ENCODE results near the gene FAM13A. TPM values are rescaled to one million over a fixed set of nuclear protein-coding genes. Genes with fewer than 3 reads are reported as not detected.

The FAM13A gene
- total and polyA plus RNA-seq, 12 donors = 10.1 to 61.6 (median 29.1) TPM

GRCh38 chr4:88993246-88993645 is 63.7 kb downstream of the FAM13A start:
- H3K27me3 ChIP-seq = no peaks in the 10 kb centered on the region
- no peak overlapping the region for H3K27ac ChIP-seq
- no peak for DNase-seq
- H3K9me3 ChIP-seq (replicated peaks in 1 of 3) = no peaks in the 10 kb centered on the region
- TF ChIP-seq POLR2A (IDR thresholded peaks at IDR 0.05) (no peak), CTCF (IDR thresholded peaks at IDR 0.05) (no peak)
- WGBS, 4 donors = 90 to 96% (median 92%) methylated on average over 2 of the region's 2 CpGs
- H3K4me1 ChIP-seq (replicated peaks in 1 of 2) = peaks cover 0 to 10% of the 10 kb centered on the region in 2 donors
- no peaks in the 10 kb centered on the region for H3K36me3 ChIP-seq (replicated peaks in 1 of 2)
- H3K4me3 ChIP-seq = no peak overlapping the region
- intact Hi-C loops (cut with DNase I) = no loop called here

DNA sequence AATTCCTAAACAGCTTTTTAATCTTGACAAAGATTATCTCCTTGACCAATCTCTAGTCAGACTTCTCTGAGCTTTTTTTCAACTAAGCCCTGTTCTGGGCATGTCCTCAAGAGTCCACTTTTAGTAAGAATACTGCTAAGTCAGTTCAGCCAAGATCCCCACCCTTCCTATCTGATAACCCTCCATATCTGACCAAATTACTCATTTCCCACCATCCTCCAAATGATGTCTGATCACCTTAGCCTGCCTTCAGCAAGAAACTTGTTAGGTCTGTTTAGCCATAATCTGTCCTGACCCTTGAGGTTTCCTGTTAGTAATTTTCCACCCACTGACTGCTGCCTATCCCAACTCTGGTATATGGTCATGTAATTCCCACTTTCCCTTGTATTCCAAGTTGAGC is 65.2 kb downstream of the FAM13A start:
- Histone ChIP-seq H3K27me3 (no peaks in the 10 kb centered on the region), H3K27ac (no peak overlapping the region), H3K9me3 (replicated peaks in 1 of 3) (no peaks in the 10 kb centered on the region), H3K4me1 (replicated peaks in 1 of 2) (peaks cover 0 to 10% of the 10 kb centered on the region in 2 donors), H3K4me3 (no peak overlapping the region), H3K36me3 (replicated peaks in 1 of 2) (no peaks in the 10 kb centered on the region)
- intact Hi-C loops (cut with DNase I) = no loop called here
- no peak for DNase-seq
- TF ChIP-seq POLR2A (IDR thresholded peaks at IDR 0.05) (no peak), CTCF (IDR thresholded peaks at IDR 0.05) (no peak)

DNA sequence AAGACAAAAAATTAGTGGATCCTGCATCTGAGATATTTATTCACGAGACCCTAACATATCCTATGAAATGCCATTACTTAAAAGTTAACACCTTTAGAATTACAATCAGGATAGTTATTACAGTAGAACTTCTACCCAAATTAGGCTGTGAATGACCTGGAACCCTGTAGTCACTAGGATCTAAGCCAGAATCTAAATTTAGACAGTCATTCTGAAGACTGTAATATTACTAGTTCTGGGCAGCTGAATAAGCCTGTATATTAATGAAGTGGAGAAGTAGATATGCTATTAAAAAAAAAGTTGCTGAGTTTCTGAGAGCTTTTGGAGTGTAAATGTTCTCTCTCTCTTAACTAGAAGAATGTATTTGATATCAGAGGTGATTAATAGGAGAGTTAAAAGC is 67.0 kb downstream of the FAM13A start:
- 86 to 95% (median 90%) methylated on average over 1 of the region's 1 CpG for WGBS, 4 donors

GRCh38 chr4:88985088-88985773 is 71.8 kb downstream of the FAM13A start:
- 52 to 77% (median 62%) methylated on average over 5 of the region's 5 CpGs for WGBS, 4 donors
- H3K4me3 ChIP-seq = no peak overlapping the region
- H3K9me3 ChIP-seq (replicated peaks in 1 of 3) = peaks cover 0 to 6% (median 0%) of the 10 kb centered on the region in 3 donors
- peak in 6 of 7 donors; percentile 51 to 79 (median 62) for DNase-seq
- H3K27ac ChIP-seq = no peak overlapping the region
- no peaks in the 10 kb centered on the region for H3K27me3 ChIP-seq
- no peaks in the 10 kb centered on the region for H3K36me3 ChIP-seq (replicated peaks in 1 of 2)
- H3K4me1 ChIP-seq (replicated peaks in 1 of 2) = peaks cover 7 to 17% of the 10 kb centered on the region in 2 donors
- intact Hi-C loops (cut with DNase I) = no loop called here
- TF ChIP-seq CTCF (IDR thresholded peaks at IDR 0.05) (no peak), POLR2A (IDR thresholded peaks at IDR 0.05) (no peak)

More for the DNA sequence above, 67.0 kb downstream of the FAM13A start:
- H3K27me3 ChIP-seq = no peaks in the 10 kb centered on the region
- H3K4me3 ChIP-seq = no peak overlapping the region
- no peaks in the 10 kb centered on the region for H3K9me3 ChIP-seq (replicated peaks in 1 of 3)
- DNase-seq = no peak
- peak overlapping the region in 1 of 5 donors; percentile 16 for H3K27ac ChIP-seq
- no peak for TF ChIP-seq CTCF (IDR thresholded peaks at IDR 0.05)
- TF ChIP-seq POLR2A (IDR thresholded peaks at IDR 0.05) = no peak
- no peaks in the 10 kb centered on the region for H3K36me3 ChIP-seq (replicated peaks in 1 of 2)
- peaks cover 2 to 19% of the 10 kb centered on the region in 2 donors for H3K4me1 ChIP-seq (replicated peaks in 1 of 2)
- intact Hi-C loops (cut with DNase I) = no loop called here
